ENCODE measurements around the gene DPEP3.
"Not testable (repeated sequence)": the region's sequence is repeated elsewhere in the genome, so short reads cannot be mapped to it uniquely, and the experiment has no call there.

Gene DPEP3

DNA sequence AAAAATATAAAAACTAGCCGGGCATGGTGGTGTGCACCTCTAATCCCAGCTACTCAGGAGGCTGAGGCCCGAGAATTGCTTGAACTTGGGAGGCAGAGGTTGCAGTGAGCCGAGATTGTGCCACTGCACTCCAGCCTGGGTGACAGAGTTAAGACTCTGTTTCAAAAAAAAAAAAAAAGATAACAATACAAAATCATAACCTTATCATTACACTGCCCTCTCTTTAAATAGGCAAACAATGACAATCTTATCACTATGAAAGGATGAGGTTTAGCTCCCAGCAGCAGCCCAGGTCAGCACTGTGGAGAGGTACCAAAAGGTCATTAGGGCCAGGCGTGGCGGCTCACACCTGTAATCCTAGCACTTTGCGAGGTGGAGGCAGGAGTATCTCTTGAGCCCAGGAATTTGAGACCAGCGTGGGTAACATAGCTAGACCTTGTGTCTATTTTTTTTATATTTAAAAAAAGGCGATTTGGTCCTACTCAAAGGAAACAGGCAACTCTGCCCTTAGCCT lies 38.9 kb upstream of the DPEP3 start:
- H3K36me3 Mint-ChIP-seq (ENCODE audit: low read depth), result peaks cover 11% of the 10 kb centered on the region
- H3K4me3 Mint-ChIP-seq, result no peak overlapping the region
- no peaks in the 10 kb centered on the region for H3K9me3 Mint-ChIP-seq
- H3K27me3 Mint-ChIP-seq (ENCODE audit: low read depth, poor library complexity), result peaks cover 20% of the 10 kb centered on the region
- no peak for DNase-seq
- no peak overlapping the region for H3K27ac Mint-ChIP-seq
- peaks cover 24% of the 10 kb centered on the region for H3K4me1 Mint-ChIP-seq
- TF ChIP-seq, protein P1, sequence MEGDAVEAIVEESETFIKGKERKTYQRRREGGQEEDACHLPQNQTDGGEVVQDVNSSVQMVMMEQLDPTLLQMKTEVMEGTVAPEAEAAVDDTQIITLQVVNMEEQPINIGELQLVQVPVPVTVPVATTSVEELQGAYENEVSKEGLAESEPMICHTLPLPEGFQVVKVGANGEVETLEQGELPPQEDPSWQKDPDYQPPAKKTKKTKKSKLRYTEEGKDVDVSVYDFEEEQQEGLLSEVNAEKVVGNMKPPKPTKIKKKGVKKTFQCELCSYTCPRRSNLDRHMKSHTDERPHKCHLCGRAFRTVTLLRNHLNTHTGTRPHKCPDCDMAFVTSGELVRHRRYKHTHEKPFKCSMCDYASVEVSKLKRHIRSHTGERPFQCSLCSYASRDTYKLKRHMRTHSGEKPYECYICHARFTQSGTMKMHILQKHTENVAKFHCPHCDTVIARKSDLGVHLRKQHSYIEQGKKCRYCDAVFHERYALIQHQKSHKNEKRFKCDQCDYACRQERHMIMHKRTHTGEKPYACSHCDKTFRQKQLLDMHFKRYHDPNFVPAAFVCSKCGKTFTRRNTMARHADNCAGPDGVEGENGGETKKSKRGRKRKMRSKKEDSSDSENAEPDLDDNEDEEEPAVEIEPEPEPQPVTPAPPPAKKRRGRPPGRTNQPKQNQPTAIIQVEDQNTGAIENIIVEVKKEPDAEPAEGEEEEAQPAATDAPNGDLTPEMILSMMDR (IDR thresholded peaks at IDR 0.05), result no peak

DNA sequence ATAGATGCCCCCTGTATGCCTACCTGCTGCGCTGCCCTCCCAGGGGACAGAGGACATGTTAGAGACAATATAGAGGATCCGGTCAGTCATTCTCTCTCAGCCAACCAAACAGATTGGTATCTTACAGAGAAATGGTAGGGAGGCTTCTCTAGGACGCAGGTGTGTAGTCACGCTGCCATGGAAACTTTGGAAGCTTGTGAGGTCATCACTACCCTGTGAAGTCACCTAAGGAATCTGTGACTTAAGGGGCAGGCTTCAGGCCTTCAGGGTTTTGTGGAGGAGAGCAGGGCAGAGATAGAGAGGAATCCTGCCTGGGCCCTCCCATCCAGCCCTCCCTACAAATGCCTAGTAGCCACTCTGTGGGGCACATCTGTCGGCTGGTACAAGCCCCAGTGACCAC lies 35.4 kb upstream of the DPEP3 start, which contains the start of gene DPEP2NB:
Gene DPEP2NB (minus strand): TSS at position 231 of the 400 bp plus-strand sequence. CDS start 141 bp downstream, at position 90.
- Mint-ChIP-seq H3K9me3 (no peaks in the 10 kb centered on the region), H3K27me3 (ENCODE audit: low read depth, poor library complexity) (peaks cover 34% of the 10 kb centered on the region), H3K4me1 (no peaks in the 10 kb centered on the region), H3K4me3 (no peak within 1 kb of the TSS), H3K27ac (peak within 1 kb of the TSS; percentile 69), H3K36me3 (ENCODE audit: low read depth) (no peaks in the 10 kb centered on the region)
- TF ChIP-seq, protein P1 (IDR thresholded peaks at IDR 0.05), result no peak
- no peak for DNase-seq

DNA sequence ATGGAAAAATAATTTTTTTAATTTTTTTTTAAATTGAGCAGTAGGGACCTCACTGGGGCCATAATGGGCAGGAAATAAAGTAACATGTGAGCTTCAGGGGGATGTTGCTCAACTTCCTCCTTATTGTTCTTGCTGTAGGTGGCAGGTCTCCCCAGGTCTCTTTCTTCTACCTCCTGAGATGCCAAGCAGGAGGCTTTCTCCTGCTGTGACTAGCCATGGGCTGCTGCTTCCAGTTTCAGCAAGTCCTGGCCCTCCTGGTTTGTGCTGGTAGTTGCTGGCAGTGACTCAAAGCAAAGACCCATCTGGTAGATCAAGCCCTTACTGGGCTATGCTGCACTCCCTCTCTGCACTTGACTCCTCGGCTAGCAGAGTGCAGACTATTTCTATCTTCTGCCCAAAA lies 33.1 kb upstream of the DPEP3 start:
- Mint-ChIP-seq H3K27ac (no peak overlapping the region), H3K4me1 (peaks cover 9% of the 10 kb centered on the region), H3K27me3 (ENCODE audit: low read depth, poor library complexity) (peaks cover 42% of the 10 kb centered on the region), H3K4me3 (no peak overlapping the region), H3K9me3 (no peaks in the 10 kb centered on the region), H3K36me3 (ENCODE audit: low read depth) (no peaks in the 10 kb centered on the region)
- DNase-seq, result no peak
- TF ChIP-seq, protein P1 (IDR thresholded peaks at IDR 0.05), result no peak

DNA sequence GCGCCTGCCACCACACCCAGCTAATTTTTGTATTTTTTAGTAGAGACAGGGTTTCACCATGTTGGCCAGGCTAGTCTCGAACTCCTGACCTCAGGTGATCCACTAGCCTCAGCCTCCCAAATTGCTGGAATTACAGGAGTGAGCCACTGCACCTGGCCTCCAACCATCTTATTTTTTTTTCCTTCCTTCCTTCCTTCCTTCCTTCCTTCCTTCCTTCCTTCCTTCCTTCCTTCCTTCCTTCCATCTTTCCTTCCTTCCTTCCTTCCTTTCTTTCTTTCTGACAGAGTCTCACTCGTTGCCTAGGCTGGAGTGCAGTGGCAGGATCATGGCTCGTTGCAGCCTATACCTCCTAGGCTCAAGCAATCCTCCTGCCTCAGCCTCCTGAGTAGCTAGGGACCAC lies 29.6 kb upstream of the DPEP3 start:
- peaks cover 15% of the 10 kb centered on the region for H3K4me1 Mint-ChIP-seq
- H3K9me3 Mint-ChIP-seq, result not testable (repeated sequence)

DNA sequence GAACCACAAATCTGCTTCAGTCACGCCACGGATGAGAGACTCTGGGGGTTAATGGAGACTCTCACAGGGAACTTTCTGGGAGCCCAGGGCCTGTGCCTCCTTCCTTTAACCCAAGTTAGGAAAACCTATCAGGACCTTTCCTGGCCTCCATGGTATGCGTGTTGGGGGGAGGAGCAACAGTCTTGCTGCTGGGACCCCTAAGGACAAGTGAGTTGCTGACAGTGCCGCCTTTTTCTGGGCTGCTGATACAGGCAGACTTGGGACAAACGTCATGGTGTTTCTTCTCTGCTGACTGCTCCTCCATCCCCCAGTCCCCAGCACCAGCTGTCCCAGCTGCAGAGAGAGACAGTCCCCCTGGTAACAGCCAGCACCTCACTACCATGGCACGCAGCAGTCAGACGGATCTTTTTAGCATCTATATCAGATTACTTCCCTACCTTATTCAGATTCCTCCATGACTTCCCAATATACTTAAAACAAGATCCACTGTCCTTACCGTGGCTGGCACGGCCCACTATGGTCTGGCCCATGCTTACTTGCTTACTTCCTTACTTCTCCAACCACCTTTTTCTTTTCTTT lies 28.9 kb upstream of the DPEP3 start:
- Mint-ChIP-seq H3K4me3 (no peak overlapping the region), H3K27me3 (ENCODE audit: low read depth, poor library complexity) (peaks cover 29% of the 10 kb centered on the region), H3K36me3 (ENCODE audit: low read depth) (no peaks in the 10 kb centered on the region), H3K27ac (no peak overlapping the region), H3K9me3 (no peaks in the 10 kb centered on the region), H3K4me1 (peaks cover 15% of the 10 kb centered on the region)
- DNase-seq, result no peak
- TF ChIP-seq, protein P1 (IDR thresholded peaks at IDR 0.05), result no peak

More for the DNA sequence above, 29.6 kb upstream of the DPEP3 start:
- H3K27ac Mint-ChIP-seq; H3K4me3 Mint-ChIP-seq; DNase-seq; H3K36me3 Mint-ChIP-seq (ENCODE audit: low read depth): not testable (repeated sequence)
- peaks cover 36% of the 10 kb centered on the region for H3K27me3 Mint-ChIP-seq (ENCODE audit: low read depth, poor library complexity)

DNA sequence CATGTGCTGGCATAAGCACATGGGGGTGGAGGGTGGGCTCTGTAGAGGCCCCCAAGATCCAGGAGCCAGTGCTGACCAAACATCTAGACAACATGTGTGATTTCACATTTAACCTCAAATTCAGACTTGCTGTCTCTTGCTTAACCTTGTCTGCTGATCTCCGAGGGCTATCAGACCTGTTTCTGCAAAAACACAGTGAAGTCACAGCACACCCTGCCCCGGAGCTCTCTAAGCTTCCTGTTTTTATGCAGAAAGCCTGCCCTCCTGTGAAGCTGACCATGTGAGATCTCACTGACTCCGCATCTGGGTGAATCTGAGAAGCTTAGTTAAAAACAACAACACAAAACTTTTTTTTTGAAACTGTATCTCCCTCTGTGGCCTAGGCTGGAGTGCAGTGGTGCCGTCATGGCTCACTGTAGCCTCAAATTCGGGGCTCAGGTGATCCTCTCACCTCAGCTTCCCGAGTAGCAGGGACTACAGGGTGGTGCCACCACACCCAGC lies 25.5 kb upstream of the DPEP3 start:
- peaks cover 15% of the 10 kb centered on the region for H3K27me3 Mint-ChIP-seq (ENCODE audit: low read depth, poor library complexity)
- H3K4me1 Mint-ChIP-seq, result peaks cover 15% of the 10 kb centered on the region
- no peaks in the 10 kb centered on the region for H3K36me3 Mint-ChIP-seq (ENCODE audit: low read depth)
- H3K4me3 Mint-ChIP-seq, result no peak overlapping the region
- H3K9me3 Mint-ChIP-seq, result no peaks in the 10 kb centered on the region
- DNase-seq, result no peak
- peak overlapping the region; percentile 95 for H3K27ac Mint-ChIP-seq
- TF ChIP-seq, protein P1 (IDR thresholded peaks at IDR 0.05), result no peak

All from nephron progenitor cell (in vitro differentiated cells).